Measurements from ENCODE around the gene FGF10.

Gene FGF10

DNA sequence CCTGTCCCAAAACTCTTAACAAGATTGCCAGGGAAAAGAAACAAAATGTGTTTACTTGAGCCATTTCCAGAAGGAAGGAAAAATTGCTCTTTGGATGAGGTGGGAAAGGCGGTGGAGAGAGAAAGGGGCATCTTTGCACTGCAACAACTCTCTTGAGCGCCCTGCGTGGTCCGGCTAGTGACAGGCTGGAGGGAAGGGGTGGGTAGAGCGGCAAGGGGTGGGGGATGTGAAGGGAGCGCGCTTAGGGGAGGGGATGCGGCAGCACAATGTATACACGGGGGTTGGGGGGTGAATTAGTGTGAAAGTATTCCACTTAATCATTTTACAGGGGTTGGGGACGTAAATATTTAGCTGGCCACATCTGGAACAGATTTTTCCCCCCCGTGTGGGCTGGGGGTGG is 1.3 kb downstream of the FGF10 start:
- no peak overlapping the region for H3K4me3 ChIP-seq (ENCODE audit: low read depth in 1 of 2, low read length in 1 of 2)
- peaks cover 62% of the 10 kb centered on the region for H3K27me3 ChIP-seq
- H3K27ac ChIP-seq = no peak overlapping the region
- no peaks in the 10 kb centered on the region for H3K4me1 ChIP-seq (ENCODE audit: control insufficient read depth in 1 of 2, insufficient read depth in 1 of 2, low read depth in 1 of 2, low read length in 1 of 2)
- no peak for TF ChIP-seq CTCF (IDR thresholded peaks at IDR 0.05)
- H3K9me3 ChIP-seq = no peaks in the 10 kb centered on the region
- H3K36me3 ChIP-seq = no peaks in the 10 kb centered on the region

GRCh38 chr5:44387406-44387805 is 1.8 kb downstream of the FGF10 start:
- Histone ChIP-seq H3K27ac (no peak overlapping the region), H3K4me3 (ENCODE audit: low read depth in 1 of 2, low read length in 1 of 2) (no peak overlapping the region), H3K9me3 (no peaks in the 10 kb centered on the region), H3K27me3 (peaks cover 62% of the 10 kb centered on the region), H3K4me1 (ENCODE audit: control insufficient read depth in 1 of 2, insufficient read depth in 1 of 2, low read depth in 1 of 2, low read length in 1 of 2) (no peaks in the 10 kb centered on the region), H3K36me3 (no peaks in the 10 kb centered on the region)
- TF ChIP-seq CTCF (IDR thresholded peaks at IDR 0.05) = no peak

DNA sequence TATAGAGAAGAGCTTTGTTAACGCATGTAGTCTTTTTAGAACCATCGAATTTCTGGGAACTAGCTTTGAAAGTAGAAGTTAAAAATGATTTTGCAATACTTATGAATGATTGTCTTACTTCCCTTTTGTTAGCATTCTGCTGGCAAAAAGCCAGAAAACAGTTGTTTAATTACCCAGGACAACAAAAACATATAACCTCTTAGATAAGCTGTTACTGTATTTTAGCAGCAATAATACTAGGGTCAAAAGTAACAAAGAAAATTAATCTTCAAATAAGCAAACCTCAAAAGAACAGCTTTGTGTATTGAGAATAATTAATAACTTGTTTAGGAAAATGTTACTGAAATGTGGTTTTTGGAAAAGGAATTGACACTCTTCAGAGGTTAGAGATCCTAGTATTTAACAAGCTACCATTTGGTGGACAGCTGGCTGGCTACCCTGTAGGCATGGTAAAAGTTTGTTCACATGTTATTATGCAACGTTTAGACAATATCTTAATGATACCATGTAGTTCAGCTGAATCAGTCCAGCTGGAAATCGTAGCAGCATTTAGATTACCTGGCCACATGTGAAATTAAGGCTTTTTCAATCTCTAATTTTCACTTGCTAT is 3.8 kb downstream of the FGF10 start:
- Histone ChIP-seq H3K9me3 (no peaks in the 10 kb centered on the region), H3K27ac (no peak overlapping the region), H3K4me1 (ENCODE audit: control insufficient read depth in 1 of 2, insufficient read depth in 1 of 2, low read depth in 1 of 2, low read length in 1 of 2) (no peaks in the 10 kb centered on the region), H3K36me3 (no peaks in the 10 kb centered on the region), H3K27me3 (peaks cover 47% of the 10 kb centered on the region), H3K4me3 (ENCODE audit: low read depth in 1 of 2, low read length in 1 of 2) (no peak overlapping the region)
- TF ChIP-seq CTCF (IDR thresholded peaks at IDR 0.05) = no peak

- no peak overlapping the region for H3K27ac ChIP-seq
- H3K27me3 ChIP-seq = peaks cover 41% of the 10 kb centered on the region
- H3K4me1 ChIP-seq (ENCODE audit: control insufficient read depth in 1 of 2, insufficient read depth in 1 of 2, low read depth in 1 of 2, low read length in 1 of 2) = no peaks in the 10 kb centered on the region
- no peak overlapping the region for H3K4me3 ChIP-seq (ENCODE audit: low read depth in 1 of 2, low read length in 1 of 2)
- H3K36me3 ChIP-seq = no peaks in the 10 kb centered on the region
- no peak for TF ChIP-seq CTCF (IDR thresholded peaks at IDR 0.05)
- H3K9me3 ChIP-seq = no peaks in the 10 kb centered on the region
Observed at GRCh38 chr5:44384816-44385215, 4.4 kb downstream of the FGF10 start.

DNA sequence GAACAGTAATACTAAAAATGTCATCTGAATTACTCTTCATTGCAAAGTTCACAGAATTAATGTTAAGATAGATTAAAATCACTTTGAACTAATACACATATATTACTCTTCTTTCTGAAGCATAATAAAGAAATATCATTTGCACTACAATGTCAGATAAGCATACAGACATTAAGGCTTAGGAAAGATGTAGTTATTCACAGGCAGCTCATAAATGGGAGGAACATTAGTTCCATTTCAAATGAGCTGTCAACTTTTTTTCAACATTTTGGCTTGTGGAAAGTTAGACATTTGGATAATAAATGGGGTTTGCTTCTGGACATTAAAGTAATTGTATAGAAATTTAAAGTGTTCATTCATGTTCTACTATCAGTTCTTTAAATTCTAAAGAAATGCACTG is 6.3 kb downstream of the FGF10 start:
- Histone ChIP-seq H3K27ac (no peak overlapping the region), H3K9me3 (no peaks in the 10 kb centered on the region), H3K27me3 (peaks cover 22% of the 10 kb centered on the region), H3K4me3 (ENCODE audit: low read depth in 1 of 2, low read length in 1 of 2) (no peak overlapping the region), H3K4me1 (ENCODE audit: control insufficient read depth in 1 of 2, insufficient read depth in 1 of 2, low read depth in 1 of 2, low read length in 1 of 2) (no peaks in the 10 kb centered on the region), H3K36me3 (no peaks in the 10 kb centered on the region)
- TF ChIP-seq CTCF (IDR thresholded peaks at IDR 0.05) = no peak

DNA sequence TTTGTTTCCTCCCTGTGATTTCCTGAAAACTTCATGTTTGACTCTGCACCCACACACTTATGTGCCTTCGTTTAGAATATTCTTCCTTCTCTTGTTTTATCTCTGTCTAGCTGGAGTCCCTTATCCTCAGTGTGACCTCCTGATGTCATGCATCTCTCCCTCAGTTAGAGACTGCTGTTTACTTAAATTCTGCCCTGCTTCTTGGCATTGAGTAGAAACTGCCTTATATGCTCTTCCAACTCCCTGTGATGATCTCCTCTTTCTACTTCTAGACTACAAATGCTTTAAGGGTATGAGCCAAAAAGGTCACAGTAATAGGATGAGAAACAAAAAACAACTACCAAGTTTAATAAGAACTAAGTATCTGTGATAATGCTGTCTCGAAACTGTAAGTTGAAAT is 12.2 kb downstream of the FGF10 start:
- Histone ChIP-seq H3K27ac (no peak overlapping the region), H3K9me3 (no peaks in the 10 kb centered on the region), H3K4me3 (ENCODE audit: low read depth in 1 of 2, low read length in 1 of 2) (no peak overlapping the region), H3K36me3 (no peaks in the 10 kb centered on the region), H3K27me3 (no peaks in the 10 kb centered on the region), H3K4me1 (ENCODE audit: control insufficient read depth in 1 of 2, insufficient read depth in 1 of 2, low read depth in 1 of 2, low read length in 1 of 2) (no peaks in the 10 kb centered on the region)
- no peak for TF ChIP-seq CTCF (IDR thresholded peaks at IDR 0.05)
